ENCODE data around the gene FBRSL1. TPM values are rescaled to one million over a fixed set of nuclear protein-coding genes. Genes with fewer than 3 reads are reported as not detected.

Gene FBRSL1
- total RNA-seq, 1 donor from 2014 or later, result 17.1 TPM

DNA sequence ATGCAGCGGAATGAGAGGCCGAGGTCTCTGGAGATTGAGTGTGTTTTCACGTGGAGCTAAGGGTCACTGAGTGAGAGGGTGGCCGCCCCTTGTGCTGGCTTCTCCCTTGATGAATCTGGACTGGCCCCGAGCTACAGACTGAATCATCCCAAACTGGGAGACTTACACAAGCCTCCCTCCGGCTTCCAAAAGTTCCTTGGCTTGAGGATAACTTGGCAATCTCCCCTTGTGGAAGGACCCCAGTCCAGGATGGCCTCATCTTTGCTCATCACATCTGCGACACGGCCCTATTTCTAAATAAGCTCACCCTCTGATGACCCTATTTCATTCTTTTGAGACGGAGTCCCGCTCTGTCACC is 41.5 kb upstream of the FBRSL1 start:
- no peak for FAIRE-seq
- TF ChIP-seq, protein P1, sequence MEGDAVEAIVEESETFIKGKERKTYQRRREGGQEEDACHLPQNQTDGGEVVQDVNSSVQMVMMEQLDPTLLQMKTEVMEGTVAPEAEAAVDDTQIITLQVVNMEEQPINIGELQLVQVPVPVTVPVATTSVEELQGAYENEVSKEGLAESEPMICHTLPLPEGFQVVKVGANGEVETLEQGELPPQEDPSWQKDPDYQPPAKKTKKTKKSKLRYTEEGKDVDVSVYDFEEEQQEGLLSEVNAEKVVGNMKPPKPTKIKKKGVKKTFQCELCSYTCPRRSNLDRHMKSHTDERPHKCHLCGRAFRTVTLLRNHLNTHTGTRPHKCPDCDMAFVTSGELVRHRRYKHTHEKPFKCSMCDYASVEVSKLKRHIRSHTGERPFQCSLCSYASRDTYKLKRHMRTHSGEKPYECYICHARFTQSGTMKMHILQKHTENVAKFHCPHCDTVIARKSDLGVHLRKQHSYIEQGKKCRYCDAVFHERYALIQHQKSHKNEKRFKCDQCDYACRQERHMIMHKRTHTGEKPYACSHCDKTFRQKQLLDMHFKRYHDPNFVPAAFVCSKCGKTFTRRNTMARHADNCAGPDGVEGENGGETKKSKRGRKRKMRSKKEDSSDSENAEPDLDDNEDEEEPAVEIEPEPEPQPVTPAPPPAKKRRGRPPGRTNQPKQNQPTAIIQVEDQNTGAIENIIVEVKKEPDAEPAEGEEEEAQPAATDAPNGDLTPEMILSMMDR (IDR thresholded peaks at IDR 0.05; ENCODE audit: insufficient read depth, low read length, severe bottlenecking), result no peak
- no peak for DNase-seq (ENCODE audit: low read depth)
- H3K4me3 ChIP-seq (ENCODE audit: low read depth, low read length), result no peak overlapping the region
- H3K27me3 ChIP-seq (ENCODE audit: control insufficient read depth, insufficient read depth, low read length), result no peaks in the 10 kb centered on the region
- no peaks in the 10 kb centered on the region for H3K36me3 ChIP-seq (ENCODE audit: control insufficient read depth, insufficient read depth, low read length)

DNA sequence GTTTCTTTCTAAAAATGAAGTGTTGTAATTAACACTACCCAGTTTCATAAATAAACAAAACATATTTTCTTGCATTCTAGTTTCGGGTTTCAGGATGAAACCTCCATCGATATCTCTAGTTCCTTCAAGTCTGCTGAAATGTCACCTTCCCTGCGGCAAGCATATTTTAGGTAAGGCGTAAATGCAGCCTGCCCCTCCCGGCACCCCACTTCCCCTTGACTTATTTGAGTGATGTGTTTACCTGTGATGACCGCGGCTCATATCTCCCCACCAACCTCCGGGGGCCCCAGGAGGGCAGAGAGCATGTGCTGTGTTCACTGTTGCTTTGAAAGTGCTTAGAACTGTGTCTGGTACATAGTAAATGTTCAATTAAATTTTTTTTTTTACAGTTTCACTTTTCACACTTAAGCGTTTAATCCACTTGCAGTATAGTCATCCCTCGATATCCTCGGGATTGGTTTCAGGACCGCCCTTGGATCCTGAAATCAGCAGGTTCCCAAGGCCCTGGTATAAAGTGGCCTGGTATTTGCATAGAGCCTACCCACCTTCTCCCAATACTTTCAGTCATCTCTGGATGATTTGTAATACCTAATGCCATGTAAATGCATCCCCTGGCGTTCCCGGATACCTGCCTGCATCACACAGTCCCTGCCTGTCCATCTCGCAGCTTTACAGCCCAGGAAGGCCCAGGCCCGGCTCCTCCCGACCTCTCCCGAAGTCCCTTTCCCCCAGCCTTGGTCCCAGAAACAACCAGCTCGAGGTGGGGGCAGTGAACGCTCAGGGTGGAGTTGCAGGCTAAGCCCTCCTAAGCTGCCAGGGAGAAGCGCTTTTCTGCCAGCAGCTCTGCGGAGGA is 40.2 kb upstream of the FBRSL1 start:
- TF ChIP-seq, protein P1 (IDR thresholded peaks at IDR 0.05; ENCODE audit: insufficient read depth, low read length, severe bottlenecking), result no peak
- no peak for FAIRE-seq
- no peaks in the 10 kb centered on the region for H3K27me3 ChIP-seq (ENCODE audit: control insufficient read depth, insufficient read depth, low read length)

DNA sequence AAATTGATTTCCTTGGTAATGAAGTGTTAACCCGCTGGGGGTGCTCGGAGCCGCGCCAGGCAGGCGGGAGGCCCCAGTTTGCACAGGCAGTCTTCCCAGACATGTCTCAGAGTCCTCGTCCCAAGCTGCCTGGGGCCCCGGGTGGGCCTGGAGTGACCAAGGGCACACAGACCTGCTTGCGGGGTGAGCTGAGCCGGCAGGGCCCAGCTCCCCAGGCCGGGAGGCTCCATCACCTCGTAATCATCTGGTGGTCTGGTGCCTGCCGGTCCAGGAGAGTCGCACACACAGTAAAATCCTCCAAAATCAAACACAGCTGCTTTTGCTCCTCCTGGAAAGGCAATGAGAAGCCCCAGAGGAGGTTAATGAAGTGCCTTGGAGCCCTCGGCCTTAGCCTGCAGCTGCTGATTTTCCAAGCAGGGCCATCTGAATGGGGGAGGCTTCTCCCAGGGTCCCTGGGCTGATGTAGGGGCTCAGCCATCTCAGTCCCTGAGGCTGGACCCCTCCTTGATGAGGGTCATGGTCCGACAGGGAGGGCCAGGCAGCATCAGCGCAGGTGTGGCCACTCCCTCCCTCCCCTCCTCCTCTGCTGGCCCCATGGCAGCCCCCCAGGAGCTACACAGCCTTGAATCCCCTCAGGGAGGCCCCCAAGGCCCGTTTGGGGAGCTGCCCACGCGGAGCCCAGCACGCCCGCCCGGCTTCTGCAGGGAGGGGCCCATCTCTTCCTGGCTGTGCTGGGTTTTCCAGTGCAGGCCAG is 39.4 kb upstream of the FBRSL1 start:
- no peak for DNase-seq (ENCODE audit: low read depth)
- TF ChIP-seq, protein P1 (IDR thresholded peaks at IDR 0.05; ENCODE audit: insufficient read depth, low read length, severe bottlenecking), result no peak
- H3K36me3 ChIP-seq (ENCODE audit: control insufficient read depth, insufficient read depth, low read length), result no peaks in the 10 kb centered on the region
- no peaks in the 10 kb centered on the region for H3K27me3 ChIP-seq (ENCODE audit: control insufficient read depth, insufficient read depth, low read length)
- no peak for FAIRE-seq
- H3K4me3 ChIP-seq (ENCODE audit: low read depth, low read length), result no peak overlapping the region

More for the DNA sequence above, 40.2 kb upstream of the FBRSL1 start:
- Histone ChIP-seq H3K4me3 (ENCODE audit: low read depth, low read length) (no peak overlapping the region), H3K36me3 (ENCODE audit: control insufficient read depth, insufficient read depth, low read length) (no peaks in the 10 kb centered on the region)
- DNase-seq (ENCODE audit: low read depth), result no peak

DNA sequence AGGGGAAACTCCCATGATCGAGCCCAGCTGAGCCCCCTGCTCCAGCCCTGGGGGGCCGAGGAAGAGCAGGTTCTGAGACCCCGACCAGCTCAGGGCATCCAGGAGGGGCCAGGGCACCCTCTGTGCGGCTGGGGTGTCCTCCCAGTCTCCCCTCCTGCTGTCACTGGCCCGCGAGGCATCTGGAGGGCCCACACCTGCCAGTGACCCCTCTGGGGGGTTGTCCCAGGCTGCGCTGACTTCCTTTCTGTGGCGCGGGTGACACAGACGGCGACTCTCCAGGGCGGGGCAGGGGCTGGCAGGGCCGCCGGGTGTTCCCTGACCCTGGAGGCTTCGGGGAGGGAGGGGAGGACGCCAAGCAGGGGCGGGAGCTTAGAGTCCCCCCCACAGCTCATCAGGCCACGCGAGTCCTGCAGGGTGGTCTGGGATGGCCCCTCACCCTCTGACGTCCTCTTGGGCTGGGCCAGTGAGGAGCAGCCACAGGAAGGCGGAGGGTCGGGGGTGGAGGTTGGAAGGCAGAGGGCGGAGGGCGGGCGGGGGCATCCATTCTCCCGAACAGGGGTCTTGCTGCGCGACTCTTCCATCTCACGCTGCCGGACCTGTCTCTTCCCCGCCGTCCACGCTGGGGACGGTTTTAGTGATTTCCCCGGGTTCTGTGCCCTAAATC is 38.6 kb upstream of the FBRSL1 start:
- no peaks in the 10 kb centered on the region for H3K27me3 ChIP-seq (ENCODE audit: control insufficient read depth, insufficient read depth, low read length)

DNA sequence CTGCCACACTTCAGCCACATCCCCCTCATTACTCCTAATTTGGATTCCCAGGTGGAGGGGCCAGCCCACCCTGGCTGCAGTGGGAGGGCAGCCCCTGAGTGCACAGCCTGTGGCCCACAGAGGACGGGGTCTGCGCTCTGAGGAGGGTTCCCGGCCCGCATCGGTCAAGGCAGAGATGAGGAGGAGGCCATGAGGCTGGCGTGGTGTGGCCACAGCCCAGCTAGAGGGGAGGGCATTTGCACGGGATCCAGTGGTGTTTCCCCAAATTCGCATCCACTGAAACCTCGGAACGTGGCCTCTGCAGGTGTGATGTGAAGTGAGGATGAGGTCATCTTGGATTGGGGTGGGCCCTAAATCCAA is 38.1 kb upstream of the FBRSL1 start:
- Histone ChIP-seq H3K36me3 (ENCODE audit: control insufficient read depth, insufficient read depth, low read length) (no peaks in the 10 kb centered on the region), H3K27me3 (ENCODE audit: control insufficient read depth, insufficient read depth, low read length) (no peaks in the 10 kb centered on the region), H3K4me3 (ENCODE audit: low read depth, low read length) (no peak overlapping the region)
- DNase-seq (ENCODE audit: low read depth) (no peak), FAIRE-seq (no peak)
- TF ChIP-seq, protein P1 (IDR thresholded peaks at IDR 0.05; ENCODE audit: insufficient read depth, low read length, severe bottlenecking), result no peak

More for the DNA sequence above, 38.6 kb upstream of the FBRSL1 start:
- FAIRE-seq, result no peak
- no peak for DNase-seq (ENCODE audit: low read depth)
- TF ChIP-seq, protein P1 (IDR thresholded peaks at IDR 0.05; ENCODE audit: insufficient read depth, low read length, severe bottlenecking), result no peak
- H3K4me3 ChIP-seq (ENCODE audit: low read depth, low read length), result no peak overlapping the region
- no peaks in the 10 kb centered on the region for H3K36me3 ChIP-seq (ENCODE audit: control insufficient read depth, insufficient read depth, low read length)
